Hepatocyte (in vitro differentiated cells): ENCODE data around the gene GAP43. TPM values are rescaled to one million over a fixed set of nuclear protein-coding genes. Genes with fewer than 3 reads are reported as not detected.

ENCODE experiments used
- DNase-seq: peaks from one replicate; pipeline ENCODE4 v3.0.0-alpha.2; 2016; ENCODE audit warnings: low spot score
- H2AFZ ChIP-seq: fragments of 200-600 bp; sonication (generic); 2 replicates; pipeline ENCODE4 v1.6.0; 2016; ENCODE audit warnings: antibody characterized with exemption, mild to moderate bottlenecking
- H3K27ac ChIP-seq: fragments of 200-600 bp; sonication (generic); 2 replicates; pipeline ENCODE4 v1.5.1; 2016; ENCODE audit warnings: mild to moderate bottlenecking
- H3K27me3 ChIP-seq: fragments of 200-600 bp; sonication (generic); 2 replicates; pipeline ENCODE4 v1.6.1; 2016
- H3K36me3 ChIP-seq: fragments of 200-600 bp; sonication (generic); replicated peaks from 2 replicates; pipeline ENCODE4 v1.5.1; 2016; ENCODE audit warnings: low read depth; ENCODE audit not compliant: insufficient read depth
- H3K4me1 ChIP-seq: fragments of 200-600 bp; sonication (generic); 2 replicates; pipeline ENCODE4 v1.5.1; 2016; ENCODE audit warnings: mild to moderate bottlenecking, moderate library complexity; ENCODE audit not compliant: insufficient read depth
- H3K4me2 ChIP-seq: fragments of 200-600 bp; sonication (generic); 2 replicates; pipeline ENCODE4 v1.6.0; 2016
- H3K4me3 ChIP-seq: fragments of 200-600 bp; sonication (generic); 2 replicates; pipeline ENCODE4 v1.5.1; 2016; ENCODE audit warnings: mild to moderate bottlenecking
- H3K79me2 ChIP-seq: fragments of 200-600 bp; sonication (generic); 2 replicates; pipeline ENCODE4 v1.6.0; 2017; ENCODE audit warnings: mild to moderate bottlenecking
- H3K9me2 ChIP-seq: fragments of 200-600 bp; sonication (generic); replicated peaks from 2 replicates; pipeline ENCODE4 v1.6.0; 2017; ENCODE audit warnings: mild to moderate bottlenecking; ENCODE audit not compliant: insufficient read depth
- H3K9me3 ChIP-seq: fragments of 200-600 bp; sonication (generic); 2 replicates; pipeline ENCODE4 v1.5.1; 2016; ENCODE audit warnings: low read depth, mild to moderate bottlenecking
- H4K20me1 ChIP-seq: fragments of 200-600 bp; sonication (generic); 2 replicates; pipeline ENCODE4 v1.6.0; 2016; ENCODE audit warnings: mild to moderate bottlenecking; ENCODE audit not compliant: insufficient read depth, poor library complexity, severe bottlenecking
- CTCF ChIP-seq: fragments of 200-600 bp; sonication (generic); IDR thresholded peaks from 2 replicates; pipeline ENCODE4 v1.5.1; 2016; ENCODE audit warnings: antibody characterized with exemption, mild to moderate bottlenecking; ENCODE audit not compliant: poor library complexity
- EZH2 ChIP-seq: fragments of 200-600 bp; sonication (generic); IDR thresholded peaks from 2 replicates; pipeline ENCODE4 v1.6.1; 2016; ENCODE audit warnings: antibody characterized with exemption, mild to moderate bottlenecking, borderline replicate concordance
- EZH2phosphoT487 ChIP-seq: fragments of 200-600 bp; sonication (generic); IDR thresholded peaks from one replicate; pipeline ENCODE4 v1.6.1; 2018; ENCODE audit warnings: antibody characterized with exemption, mild to moderate bottlenecking, low read depth, moderate library complexity; ENCODE audit not compliant: unreplicated experiment, severe bottlenecking
- WGBS: methylation state at CpG from one replicate; pipeline ENCODE4 v1.1.6; 2016; ENCODE audit warnings: low lambda C conversion rate; ENCODE audit errors: missing lambda C conversion rate; 5-methylcytosine and 5-hydroxymethylcytosine counted together
- polyA plus RNA-seq: library from polyadenylated mRNA; unstranded; fragments of >200 nt; fragmentation: Nextera tagmentation; extraction: Ambion mirVana; gene quantifications from 2 replicates; pipeline ENCODE4 v1.2.1, GENCODE V29; 2016
- total RNA-seq: library from RNA; depleted of rRNA; stranded (reverse); fragments of >200 nt; gene quantifications from 2 replicates; pipeline ENCODE4 v1.2.3, GENCODE V29; 2014

GAP43 gene
- total and polyA plus RNA-seq, 2 experiments from 2014 or later, result 0.60 to 0.81 TPM

GRCh38 chr3:115688418-115688817 is 65.1 kb downstream of the GAP43 start:
- no peaks in the 10 kb centered on the region for H4K20me1 ChIP-seq
- DNase-seq, result no peak
- H3K4me3 ChIP-seq, result no peak overlapping the region
- no peaks in the 10 kb centered on the region for H3K79me2 ChIP-seq
- no peak overlapping the region for H2AFZ ChIP-seq
- no peaks in the 10 kb centered on the region for H3K4me1 ChIP-seq
- TF ChIP-seq EZH2 (no peak), CTCF (no peak), EZH2phosphoT487 (no peak)
- H3K9me2 ChIP-seq, result no peaks in the 10 kb centered on the region
- WGBS, result 95% methylated on average over 7 of the region's 7 CpGs
- no peaks in the 10 kb centered on the region for H3K36me3 ChIP-seq
- no peak overlapping the region for H3K27ac ChIP-seq
- no peaks in the 10 kb centered on the region for H3K9me3 ChIP-seq
- no peaks in the 10 kb centered on the region for H3K27me3 ChIP-seq
- H3K4me2 ChIP-seq, result no peak overlapping the region

GRCh38 chr3:115689928-115690327 is 66.6 kb downstream of the GAP43 start:
- DNase-seq, result no peak
- no peaks in the 10 kb centered on the region for H3K27me3 ChIP-seq
- H3K9me2 ChIP-seq, result no peaks in the 10 kb centered on the region
- H3K4me3 ChIP-seq, result no peak overlapping the region
- no peaks in the 10 kb centered on the region for H3K36me3 ChIP-seq
- WGBS, result 77% methylated on average over 5 of the region's 5 CpGs
- H3K9me3 ChIP-seq, result no peaks in the 10 kb centered on the region
- H2AFZ ChIP-seq, result no peak overlapping the region
- H3K4me2 ChIP-seq, result no peak overlapping the region
- no peak overlapping the region for H3K27ac ChIP-seq
- H4K20me1 ChIP-seq, result no peaks in the 10 kb centered on the region
- no peaks in the 10 kb centered on the region for H3K79me2 ChIP-seq
- no peak for TF ChIP-seq EZH2
- no peak for TF ChIP-seq CTCF
- TF ChIP-seq EZH2phosphoT487, result no peak
- H3K4me1 ChIP-seq, result no peaks in the 10 kb centered on the region

- Histone ChIP-seq H3K9me3 (no peaks in the 10 kb centered on the region), H2AFZ (no peak overlapping the region), H3K79me2 (no peaks in the 10 kb centered on the region), H4K20me1 (no peaks in the 10 kb centered on the region), H3K9me2 (no peaks in the 10 kb centered on the region), H3K27me3 (no peaks in the 10 kb centered on the region), H3K4me2 (no peak overlapping the region), H3K27ac (no peak overlapping the region), H3K4me3 (no peak overlapping the region), H3K4me1 (no peaks in the 10 kb centered on the region), H3K36me3 (no peaks in the 10 kb centered on the region)
- DNase-seq, result no peak
- WGBS, result 88% methylated on average over 4 of the region's 4 CpGs
- no peak for TF ChIP-seq CTCF
- TF ChIP-seq EZH2, result no peak
- no peak for TF ChIP-seq EZH2phosphoT487
Observed at GRCh38 chr3:115691964-115692363, 68.7 kb downstream of the GAP43 start.
